ENCODE results near the gene PIANP.
A peak's percentile ranks its signal among the peaks of the same experiment; 100 is the strongest.
"Not testable (repeated sequence)": the region's sequence is repeated elsewhere in the genome, so short reads cannot be mapped to it uniquely, and the experiment has no call there.

The PIANP gene

GRCh38 chr12:6700646-6701051 lies at the start of gene PIANP:
Gene PIANP (minus strand): TSS chr12:6700815. CDS start chr12:6698061, 2,754 bp downstream.
- peaks cover 48% of the 10 kb centered on the region for H3K27me3 ChIP-seq (ENCODE audit: insufficient read depth, low read length)
- H3K4me1 ChIP-seq (ENCODE audit: control insufficient read depth, insufficient read depth, low read length, unreplicated experiment), result peaks cover 6% of the 10 kb centered on the region

GRCh38 chr12:6748761-6749160 lies 48.1 kb upstream of the PIANP start:
- no peak overlapping the region for H3K4me3 ChIP-seq (ENCODE audit: low read depth, low read length)
- no peak overlapping the region for H2AFZ ChIP-seq (ENCODE audit: low read length, unreplicated experiment)
- H3K27ac ChIP-seq (ENCODE audit: low read depth, low read length), result no peak overlapping the region
- H3K27me3 ChIP-seq (ENCODE audit: insufficient read depth, low read length), result no peaks in the 10 kb centered on the region
- H3K79me2 ChIP-seq (ENCODE audit: control insufficient read depth, insufficient read depth, low read length, unreplicated experiment), result peaks cover 22% of the 10 kb centered on the region
- H3K36me3 ChIP-seq (ENCODE audit: insufficient read depth, low read length), result peaks cover 38% of the 10 kb centered on the region
- peaks cover 7% of the 10 kb centered on the region for H3K4me1 ChIP-seq (ENCODE audit: control insufficient read depth, insufficient read depth, low read length, unreplicated experiment)

More at GRCh38 chr12:6700646-6701051, at the start of gene PIANP:
- Histone ChIP-seq H3K36me3 (ENCODE audit: insufficient read depth, low read length) (no peaks in the 10 kb centered on the region), H3K27ac (ENCODE audit: low read depth, low read length) (no peak within 1 kb of the TSS), H3K79me2 (ENCODE audit: control insufficient read depth, insufficient read depth, low read length, unreplicated experiment) (no peaks in the 10 kb centered on the region), H2AFZ (ENCODE audit: low read length, unreplicated experiment) (peak within 1 kb of the TSS; percentile 84), H3K4me3 (ENCODE audit: low read depth, low read length) (peak within 1 kb of the TSS; percentile 77)

GRCh38 chr12:6747216-6747615 lies 46.6 kb upstream of the PIANP start:
- Histone ChIP-seq H3K27ac (ENCODE audit: low read depth, low read length) (no peak overlapping the region), H2AFZ (ENCODE audit: low read length, unreplicated experiment) (no peak overlapping the region), H3K4me3 (ENCODE audit: low read depth, low read length) (no peak overlapping the region), H3K36me3 (ENCODE audit: insufficient read depth, low read length) (peaks cover 38% of the 10 kb centered on the region), H3K79me2 (ENCODE audit: control insufficient read depth, insufficient read depth, low read length, unreplicated experiment) (peaks cover 15% of the 10 kb centered on the region), H3K4me1 (ENCODE audit: control insufficient read depth, insufficient read depth, low read length, unreplicated experiment) (peaks cover 6% of the 10 kb centered on the region), H3K27me3 (ENCODE audit: insufficient read depth, low read length) (no peaks in the 10 kb centered on the region)

GRCh38 chr12:6745741-6746525 lies 45.3 kb upstream of the PIANP start:
- H3K27ac ChIP-seq (ENCODE audit: low read depth, low read length), result no peak overlapping the region
- H3K4me1 ChIP-seq (ENCODE audit: control insufficient read depth, insufficient read depth, low read length, unreplicated experiment), result no peaks in the 10 kb centered on the region
- H3K27me3 ChIP-seq (ENCODE audit: insufficient read depth, low read length), result no peaks in the 10 kb centered on the region
- H3K79me2 ChIP-seq (ENCODE audit: control insufficient read depth, insufficient read depth, low read length, unreplicated experiment), result peaks cover 2% of the 10 kb centered on the region
- no peak overlapping the region for H2AFZ ChIP-seq (ENCODE audit: low read length, unreplicated experiment)
- H3K36me3 ChIP-seq (ENCODE audit: insufficient read depth, low read length), result peaks cover 30% of the 10 kb centered on the region
- no peak overlapping the region for H3K4me3 ChIP-seq (ENCODE audit: low read depth, low read length)

- H3K27me3 ChIP-seq (ENCODE audit: insufficient read depth, low read length); H2AFZ ChIP-seq (ENCODE audit: low read length, unreplicated experiment); H3K4me1 ChIP-seq (ENCODE audit: control insufficient read depth, insufficient read depth, low read length, unreplicated experiment); H3K79me2 ChIP-seq (ENCODE audit: control insufficient read depth, insufficient read depth, low read length, unreplicated experiment); H3K27ac ChIP-seq (ENCODE audit: low read depth, low read length); H3K4me3 ChIP-seq (ENCODE audit: low read depth, low read length): not testable (repeated sequence)
- peaks cover 11% of the 10 kb centered on the region; the same call in 1 of the 2 replicates for H3K36me3 ChIP-seq (ENCODE audit: insufficient read depth, low read length)
Observed at GRCh38 chr12:6743300-6743699, 42.7 kb upstream of the PIANP start.

GRCh38 chr12:6742834-6743233 lies 42.2 kb upstream of the PIANP start:
- Histone ChIP-seq H3K27ac (ENCODE audit: low read depth, low read length) (no peak overlapping the region), H3K79me2 (ENCODE audit: control insufficient read depth, insufficient read depth, low read length, unreplicated experiment) (no peaks in the 10 kb centered on the region), H3K36me3 (ENCODE audit: insufficient read depth, low read length) (peaks cover 6% of the 10 kb centered on the region; the same call in 1 of the 2 replicates), H3K4me3 (ENCODE audit: low read depth, low read length) (no peak overlapping the region), H3K27me3 (ENCODE audit: insufficient read depth, low read length) (no peaks in the 10 kb centered on the region), H2AFZ (ENCODE audit: low read length, unreplicated experiment) (no peak overlapping the region), H3K4me1 (ENCODE audit: control insufficient read depth, insufficient read depth, low read length, unreplicated experiment) (no peaks in the 10 kb centered on the region)

- H2AFZ ChIP-seq (ENCODE audit: low read length, unreplicated experiment); H3K79me2 ChIP-seq (ENCODE audit: control insufficient read depth, insufficient read depth, low read length, unreplicated experiment); H3K4me1 ChIP-seq (ENCODE audit: control insufficient read depth, insufficient read depth, low read length, unreplicated experiment); H3K27ac ChIP-seq (ENCODE audit: low read depth, low read length); H3K36me3 ChIP-seq (ENCODE audit: insufficient read depth, low read length); H3K4me3 ChIP-seq (ENCODE audit: low read depth, low read length); H3K27me3 ChIP-seq (ENCODE audit: insufficient read depth, low read length): not testable (repeated sequence)
Observed at GRCh38 chr12:6742080-6742479, 41.5 kb upstream of the PIANP start.

GRCh38 chr12:6736754-6737153 lies 36.1 kb upstream of the PIANP start:
- Histone ChIP-seq H3K27me3 (ENCODE audit: insufficient read depth, low read length) (no peaks in the 10 kb centered on the region), H2AFZ (ENCODE audit: low read length, unreplicated experiment) (no peak overlapping the region), H3K4me3 (ENCODE audit: low read depth, low read length) (no peak overlapping the region), H3K4me1 (ENCODE audit: control insufficient read depth, insufficient read depth, low read length, unreplicated experiment) (peaks cover 18% of the 10 kb centered on the region), H3K27ac (ENCODE audit: low read depth, low read length) (no peak overlapping the region), H3K36me3 (ENCODE audit: insufficient read depth, low read length) (0 out of 2 replicates have a peak, but pooled peaks cover 4% of the 10 kb centered on the region), H3K79me2 (ENCODE audit: control insufficient read depth, insufficient read depth, low read length, unreplicated experiment) (no peaks in the 10 kb centered on the region)

GRCh38 chr12:6735448-6736191 lies 35.0 kb upstream of the PIANP start:
- peak overlapping the region; percentile 30 for H3K27ac ChIP-seq (ENCODE audit: low read depth, low read length)
- H3K4me3 ChIP-seq (ENCODE audit: low read depth, low read length), result no peak overlapping the region
- no peaks in the 10 kb centered on the region for H3K27me3 ChIP-seq (ENCODE audit: insufficient read depth, low read length)
- peaks cover 8% of the 10 kb centered on the region; the same call in 1 of the 2 replicates for H3K36me3 ChIP-seq (ENCODE audit: insufficient read depth, low read length)
- peak overlapping the region; percentile 34 for H2AFZ ChIP-seq (ENCODE audit: low read length, unreplicated experiment)
- H3K4me1 ChIP-seq (ENCODE audit: control insufficient read depth, insufficient read depth, low read length, unreplicated experiment), result peaks cover 18% of the 10 kb centered on the region
- H3K79me2 ChIP-seq (ENCODE audit: control insufficient read depth, insufficient read depth, low read length, unreplicated experiment), result no peaks in the 10 kb centered on the region

- no peak overlapping the region for H3K4me3 ChIP-seq (ENCODE audit: low read depth, low read length)
- H3K27me3 ChIP-seq (ENCODE audit: insufficient read depth, low read length), result no peaks in the 10 kb centered on the region
- H2AFZ ChIP-seq (ENCODE audit: low read length, unreplicated experiment), result no peak overlapping the region
- peaks cover 18% of the 10 kb centered on the region for H3K4me1 ChIP-seq (ENCODE audit: control insufficient read depth, insufficient read depth, low read length, unreplicated experiment)
- no peaks in the 10 kb centered on the region for H3K79me2 ChIP-seq (ENCODE audit: control insufficient read depth, insufficient read depth, low read length, unreplicated experiment)
- peaks cover 11% of the 10 kb centered on the region; the same call in 1 of the 2 replicates for H3K36me3 ChIP-seq (ENCODE audit: insufficient read depth, low read length)
- H3K27ac ChIP-seq (ENCODE audit: low read depth, low read length), result no peak overlapping the region
Observed at GRCh38 chr12:6734506-6735387, 34.1 kb upstream of the PIANP start.
